ENCODE measurements around the gene BAG3. TPM values are rescaled to one million over a fixed set of nuclear protein-coding genes. Genes with fewer than 3 reads are reported as not detected.

The BAG3 gene
- total and polyA plus RNA-seq, 5 donors from 2014 or later: 6.7 to 38.2 (median 8.0) TPM

GRCh38 chr10:119677904-119678755, 26.9 kb downstream of the BAG3 start:
- no peaks in the 10 kb centered on the region for H3K4me1 ChIP-seq (ENCODE audit: control insufficient read depth, insufficient read depth, low read length, poor library complexity, severe bottlenecking)
- ATAC-seq (ENCODE audit: low read depth in 2 of 2) (no peak), DNase-seq (no peak)
- H3K4me1 Mint-ChIP-seq: peaks cover 0 to 17% (median 4%) of the 10 kb centered on the region in 4 donors
- H3K36me3 ChIP-seq (ENCODE audit: control insufficient read depth, insufficient read depth, low read length): peaks cover 15% of the 10 kb centered on the region
- no peaks in the 10 kb centered on the region for H3K9me3 ChIP-seq (ENCODE audit: control insufficient read depth in 2 of 2, low read length in 2 of 2)
- no peak overlapping the region for H3K4me3 ChIP-seq (ENCODE audit: low read depth, low read length)
- no peak overlapping the region for H3K4me3 Mint-ChIP-seq
- H3K27ac Mint-ChIP-seq: no peak overlapping the region
- H3K36me3 Mint-ChIP-seq: peaks cover 8% of the 10 kb centered on the region
- no peaks in the 10 kb centered on the region for H3K27me3 ChIP-seq (ENCODE audit: control insufficient read depth, insufficient read depth, low read length)
- peaks cover 5% of the 10 kb centered on the region for H3K27me3 Mint-ChIP-seq
- no peaks in the 10 kb centered on the region for H3K9me3 Mint-ChIP-seq
- no peak overlapping the region for H3K27ac ChIP-seq (ENCODE audit: insufficient read depth, low read length, poor library complexity, severe bottlenecking)

DNA sequence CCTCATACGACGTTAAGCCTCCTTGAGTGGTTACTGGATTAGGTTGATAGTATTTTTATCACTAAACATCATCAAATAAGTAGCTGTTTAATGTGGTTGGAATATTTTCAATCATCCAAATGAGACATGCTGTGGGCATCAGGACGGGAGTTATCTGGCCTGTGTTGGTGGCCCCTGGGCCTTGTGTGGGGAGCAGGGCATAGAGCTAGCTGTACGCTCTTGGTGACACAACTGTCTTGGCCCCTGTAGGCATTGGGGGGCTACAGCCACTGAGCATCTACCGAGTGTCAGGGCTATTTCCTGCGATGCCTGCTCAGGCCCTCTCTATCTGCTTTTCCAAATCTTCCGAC, 28.3 kb downstream of the BAG3 start:
- Mint-ChIP-seq H3K4me1 (peaks cover 0 to 17% (median 4%) of the 10 kb centered on the region in 4 donors), H3K36me3 (peaks cover 6% of the 10 kb centered on the region), H3K9me3 (no peaks in the 10 kb centered on the region), H3K4me3 (no peak overlapping the region), H3K27me3 (peaks cover 5% of the 10 kb centered on the region), H3K27ac (no peak overlapping the region)
- DNase-seq (no peak), ATAC-seq (ENCODE audit: low read depth in 2 of 2) (no peak)
- no peak overlapping the region for H3K27ac ChIP-seq (ENCODE audit: insufficient read depth, low read length, poor library complexity, severe bottlenecking)
- peaks cover 13% of the 10 kb centered on the region for H3K36me3 ChIP-seq (ENCODE audit: control insufficient read depth, insufficient read depth, low read length)
- no peaks in the 10 kb centered on the region for H3K9me3 ChIP-seq (ENCODE audit: control insufficient read depth in 2 of 2, low read length in 2 of 2)
- no peaks in the 10 kb centered on the region for H3K27me3 ChIP-seq (ENCODE audit: control insufficient read depth, insufficient read depth, low read length)
- H3K4me3 ChIP-seq (ENCODE audit: low read depth, low read length): no peak overlapping the region
- H3K4me1 ChIP-seq (ENCODE audit: control insufficient read depth, insufficient read depth, low read length, poor library complexity, severe bottlenecking): no peaks in the 10 kb centered on the region

DNA sequence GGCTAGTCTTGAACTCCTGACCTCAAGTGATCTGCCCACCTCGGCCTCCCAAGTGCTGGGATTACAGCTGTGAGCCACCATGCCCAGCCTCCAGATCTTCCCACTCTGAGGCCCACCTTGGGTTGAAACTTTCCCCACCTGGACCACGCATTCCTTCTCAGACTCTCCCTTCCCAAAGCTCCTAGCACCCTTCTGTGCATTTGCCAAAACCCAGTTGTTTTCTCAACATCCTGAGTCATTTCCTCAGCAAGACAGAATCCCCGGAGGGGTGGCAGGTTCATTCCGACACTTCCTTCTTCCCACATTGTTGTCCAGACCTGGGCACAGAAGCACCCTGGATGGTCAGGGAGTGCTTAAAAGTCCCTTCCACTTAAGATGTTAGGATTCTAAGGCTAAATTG, 28.9 kb downstream of the BAG3 start:
- Mint-ChIP-seq H3K27me3 (peaks cover 5% of the 10 kb centered on the region), H3K4me1 (peaks cover 0 to 17% (median 4%) of the 10 kb centered on the region in 4 donors), H3K9me3 (no peaks in the 10 kb centered on the region), H3K36me3 (peaks cover 6% of the 10 kb centered on the region), H3K27ac (no peak overlapping the region), H3K4me3 (no peak overlapping the region)
- no peak overlapping the region for H3K27ac ChIP-seq (ENCODE audit: insufficient read depth, low read length, poor library complexity, severe bottlenecking)
- H3K9me3 ChIP-seq (ENCODE audit: control insufficient read depth in 2 of 2, low read length in 2 of 2): no peaks in the 10 kb centered on the region
- no peaks in the 10 kb centered on the region for H3K27me3 ChIP-seq (ENCODE audit: control insufficient read depth, insufficient read depth, low read length)
- no peak for ATAC-seq (ENCODE audit: low read depth in 2 of 2)
- H3K36me3 ChIP-seq (ENCODE audit: control insufficient read depth, insufficient read depth, low read length): peaks cover 13% of the 10 kb centered on the region
- H3K4me3 ChIP-seq (ENCODE audit: low read depth, low read length): no peak overlapping the region
- no peak for DNase-seq
- no peaks in the 10 kb centered on the region for H3K4me1 ChIP-seq (ENCODE audit: control insufficient read depth, insufficient read depth, low read length, poor library complexity, severe bottlenecking)

DNA sequence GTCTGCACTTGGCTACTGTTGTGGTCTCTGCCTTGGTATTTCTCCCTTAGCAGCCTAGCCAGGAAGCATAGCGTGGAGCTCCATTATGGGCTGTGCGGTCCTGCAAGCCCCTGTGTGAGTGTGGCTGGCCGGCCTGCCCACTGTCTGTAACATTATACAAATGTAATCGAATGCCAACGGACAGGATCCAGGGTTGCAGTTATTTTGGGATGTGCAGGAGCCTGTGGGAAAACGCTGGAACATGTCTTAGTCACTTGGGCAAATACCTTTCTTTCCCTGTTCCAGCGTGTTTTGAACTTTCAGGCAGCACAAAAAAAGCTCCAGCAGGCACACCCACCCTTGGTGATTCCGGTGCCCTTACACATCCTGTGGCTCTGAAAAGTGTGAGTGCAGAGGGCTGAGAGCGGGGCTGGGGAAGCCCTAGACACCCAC, 29.5 kb downstream of the BAG3 start:
- Histone ChIP-seq H3K4me3 (ENCODE audit: low read depth, low read length) (no peak overlapping the region), H3K4me1 (ENCODE audit: control insufficient read depth, insufficient read depth, low read length, poor library complexity, severe bottlenecking) (no peaks in the 10 kb centered on the region), H3K27me3 (ENCODE audit: control insufficient read depth, insufficient read depth, low read length) (no peaks in the 10 kb centered on the region), H3K9me3 (ENCODE audit: control insufficient read depth in 2 of 2, low read length in 2 of 2) (no peaks in the 10 kb centered on the region), H3K36me3 (ENCODE audit: control insufficient read depth, insufficient read depth, low read length) (peaks cover 13% of the 10 kb centered on the region), H3K27ac (ENCODE audit: insufficient read depth, low read length, poor library complexity, severe bottlenecking) (no peak overlapping the region)
- Mint-ChIP-seq H3K4me3 (no peak overlapping the region), H3K36me3 (peaks cover 6% of the 10 kb centered on the region), H3K27me3 (peaks cover 5% of the 10 kb centered on the region), H3K27ac (no peak overlapping the region), H3K4me1 (peaks cover 0 to 17% (median 4%) of the 10 kb centered on the region in 4 donors), H3K9me3 (no peaks in the 10 kb centered on the region)
- DNase-seq: no peak
- no peak for ATAC-seq (ENCODE audit: low read depth in 2 of 2)

GRCh38 chr10:119686465-119687191, 35.4 kb downstream of the BAG3 start:
- DNase-seq (peak; percentile 72 to 79 (median 78)), ATAC-seq (ENCODE audit: low read depth in 2 of 2) (peak; percentile 79 to 88)
- Histone ChIP-seq H3K27ac (ENCODE audit: insufficient read depth, low read length, poor library complexity, severe bottlenecking) (peak overlapping the region; percentile 63), H3K36me3 (ENCODE audit: control insufficient read depth, insufficient read depth, low read length) (no peaks in the 10 kb centered on the region), H3K9me3 (ENCODE audit: control insufficient read depth in 2 of 2, low read length in 2 of 2) (no peaks in the 10 kb centered on the region), H3K4me1 (ENCODE audit: control insufficient read depth, insufficient read depth, low read length, poor library complexity, severe bottlenecking) (peaks cover 12% of the 10 kb centered on the region), H3K4me3 (ENCODE audit: low read depth, low read length) (peak overlapping the region; percentile 87), H3K27me3 (ENCODE audit: control insufficient read depth, insufficient read depth, low read length) (no peaks in the 10 kb centered on the region)
- Mint-ChIP-seq H3K36me3 (no peaks in the 10 kb centered on the region), H3K9me3 (no peaks in the 10 kb centered on the region), H3K27me3 (no peaks in the 10 kb centered on the region), H3K27ac (peak overlapping the region; percentile 74 to 83 (median 81)), H3K4me1 (peaks cover 0 to 30% (median 19%) of the 10 kb centered on the region in 4 donors), H3K4me3 (peak overlapping the region; percentile 23 to 88 (median 85))

DNA sequence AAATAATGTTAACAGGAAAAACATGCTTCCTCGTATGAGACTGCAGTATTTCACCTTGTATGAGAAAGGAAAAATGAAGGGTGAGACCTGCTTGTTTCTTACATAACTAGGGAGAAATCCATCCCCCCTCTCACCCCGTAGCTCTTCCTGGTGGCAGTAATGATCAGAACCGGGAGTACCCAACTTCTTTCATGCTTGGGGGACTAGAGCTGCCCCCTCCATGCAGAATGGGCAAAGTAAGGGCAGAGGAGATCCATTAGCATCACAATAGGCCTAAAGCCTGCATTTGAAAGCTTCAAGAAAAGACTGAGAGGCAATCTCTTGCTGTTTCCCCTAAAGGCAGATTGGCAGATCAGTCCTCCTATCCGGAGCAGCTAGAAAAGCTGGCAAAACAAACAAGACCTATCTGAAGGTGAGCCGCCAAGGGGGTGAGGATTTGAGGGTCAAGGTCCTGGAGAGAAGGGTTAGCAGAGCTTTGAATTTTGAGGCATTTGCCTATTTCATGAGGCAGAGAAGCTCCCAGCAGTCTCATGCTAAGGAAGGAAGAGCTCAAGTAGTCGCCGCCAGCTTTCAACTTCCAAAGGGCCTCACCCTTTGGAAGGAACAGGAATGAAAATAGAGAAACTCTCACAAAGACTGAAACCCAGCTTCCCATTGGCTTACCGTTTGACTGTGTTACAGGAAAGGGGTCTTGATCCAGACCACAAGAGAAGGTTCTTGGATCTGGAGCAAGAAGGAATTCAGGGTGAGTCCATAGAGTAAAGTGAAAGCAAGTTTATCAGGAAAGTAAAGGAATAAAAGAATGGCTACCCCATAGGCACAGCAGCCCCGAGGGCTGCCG, 36.2 kb downstream of the BAG3 start:
- Mint-ChIP-seq H3K4me3 (peak overlapping the region in 2 of 4 donors; percentile 82 to 88), H3K4me1 (peaks cover 0 to 25% (median 17%) of the 10 kb centered on the region in 4 donors), H3K27me3 (no peaks in the 10 kb centered on the region), H3K27ac (peak overlapping the region; percentile 81 to 88 (median 83)), H3K9me3 (no peaks in the 10 kb centered on the region), H3K36me3 (no peaks in the 10 kb centered on the region)
- DNase-seq: no peak
- H3K27me3 ChIP-seq (ENCODE audit: control insufficient read depth, insufficient read depth, low read length): no peaks in the 10 kb centered on the region
- peak overlapping the region; percentile 63 for H3K27ac ChIP-seq (ENCODE audit: insufficient read depth, low read length, poor library complexity, severe bottlenecking)
- H3K4me3 ChIP-seq (ENCODE audit: low read depth, low read length): peak overlapping the region; percentile 87
- ATAC-seq (ENCODE audit: low read depth in 2 of 2): no peak
- no peaks in the 10 kb centered on the region for H3K9me3 ChIP-seq (ENCODE audit: control insufficient read depth in 2 of 2, low read length in 2 of 2)
- H3K36me3 ChIP-seq (ENCODE audit: control insufficient read depth, insufficient read depth, low read length): no peaks in the 10 kb centered on the region
- H3K4me1 ChIP-seq (ENCODE audit: control insufficient read depth, insufficient read depth, low read length, poor library complexity, severe bottlenecking): peaks cover 12% of the 10 kb centered on the region

GRCh38 chr10:119688033-119688508, 36.9 kb downstream of the BAG3 start:
- H3K9me3 Mint-ChIP-seq: no peaks in the 10 kb centered on the region

More at GRCh38 chr10:119688033-119688508, 36.9 kb downstream of the BAG3 start:
- peaks cover 12% of the 10 kb centered on the region for H3K4me1 ChIP-seq (ENCODE audit: control insufficient read depth, insufficient read depth, low read length, poor library complexity, severe bottlenecking)
- peak in 1 of 2 donors; percentile 35 for ATAC-seq (ENCODE audit: low read depth in 2 of 2)
- H3K9me3 ChIP-seq (ENCODE audit: control insufficient read depth in 2 of 2, low read length in 2 of 2): no peaks in the 10 kb centered on the region
- H3K27me3 ChIP-seq (ENCODE audit: control insufficient read depth, insufficient read depth, low read length): no peaks in the 10 kb centered on the region
- no peaks in the 10 kb centered on the region for H3K36me3 ChIP-seq (ENCODE audit: control insufficient read depth, insufficient read depth, low read length)
- peaks cover 0 to 24% (median 17%) of the 10 kb centered on the region in 4 donors for H3K4me1 Mint-ChIP-seq
- H3K27ac ChIP-seq (ENCODE audit: insufficient read depth, low read length, poor library complexity, severe bottlenecking): no peak overlapping the region
- no peak overlapping the region for H3K4me3 Mint-ChIP-seq
- H3K36me3 Mint-ChIP-seq: no peaks in the 10 kb centered on the region
- no peak overlapping the region for H3K4me3 ChIP-seq (ENCODE audit: low read depth, low read length)
- peak in 1 of 3 donors; percentile 44 for DNase-seq
- H3K27ac Mint-ChIP-seq: peak overlapping the region in 1 of 3 donors; percentile 88
- no peaks in the 10 kb centered on the region for H3K27me3 Mint-ChIP-seq

Measured in CD4-positive, CD25-positive, alpha-beta regulatory T cell (primary cell).